ENCODE measurements around the gene NHS.

- no peak for TF ChIP-seq CTCF (IDR thresholded peaks at IDR 0.05)
- TF ChIP-seq POLR2A (IDR thresholded peaks at IDR 0.05) = no peak
Observed at GRCh38 chrX:17440836-17441235, 65.8 kb downstream of the NHS start.

Measured in thyroid gland (tissue), 4 donors.